NCI-H526 (cell line): ENCODE measurements around the gene OXT.
"Not testable (repeated sequence)": the region's sequence is repeated elsewhere in the genome, so short reads cannot be mapped to it uniquely, and the experiment has no call there.

ENCODE experiments used
- DNase-seq, 2 experiments: peaks; one replicate each; lab custom pipeline; 2025; lab: John Stamatoyannopoulos, UW

Gene OXT

DNA sequence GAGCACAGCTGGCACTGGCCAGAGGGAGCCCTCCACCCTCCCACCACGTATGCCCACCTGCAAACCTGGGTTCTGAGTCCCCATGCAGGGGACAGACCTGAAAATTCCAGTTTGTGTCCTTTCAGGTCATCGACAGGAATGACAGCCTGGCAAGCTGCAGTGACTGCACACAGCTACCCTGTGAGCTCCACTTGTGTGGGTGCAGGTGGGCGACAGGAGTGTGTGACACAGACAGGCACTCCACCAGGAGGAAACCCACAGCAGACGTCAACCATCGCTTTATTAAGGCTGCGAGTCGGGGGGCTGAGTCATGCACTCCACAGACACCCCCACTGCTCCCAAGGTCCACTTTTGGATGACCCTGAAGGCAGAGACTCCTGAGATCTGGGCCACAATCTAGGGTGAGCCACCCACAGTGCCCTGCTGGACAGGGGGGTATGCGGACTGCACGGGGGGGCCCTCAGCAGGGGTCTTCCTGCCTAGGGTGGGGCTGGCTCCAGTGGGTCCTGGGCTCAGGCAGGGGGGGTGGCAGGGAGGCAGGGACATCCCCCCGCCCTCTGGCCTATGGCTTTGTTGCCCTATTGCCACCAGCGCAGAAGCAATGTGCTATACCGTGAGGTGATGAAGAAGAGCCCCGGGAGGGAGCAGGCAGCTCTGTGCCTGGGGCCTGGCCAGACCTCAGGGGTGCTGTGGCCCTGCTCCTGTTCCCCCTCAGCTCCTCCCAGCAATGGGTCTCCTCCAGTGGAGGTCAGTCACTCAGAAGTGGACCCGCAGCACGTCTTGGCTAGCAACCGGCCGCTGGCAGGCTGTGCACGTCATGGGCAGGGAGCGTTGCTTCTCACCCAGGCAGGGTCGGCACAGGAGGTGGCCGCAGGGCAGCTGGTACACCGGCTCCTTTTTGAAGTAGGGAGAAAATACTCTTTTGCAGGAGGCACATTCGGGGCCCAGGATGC lies 38.2 kb downstream of the OXT start:
- DNase-seq, result no peak

DNA sequence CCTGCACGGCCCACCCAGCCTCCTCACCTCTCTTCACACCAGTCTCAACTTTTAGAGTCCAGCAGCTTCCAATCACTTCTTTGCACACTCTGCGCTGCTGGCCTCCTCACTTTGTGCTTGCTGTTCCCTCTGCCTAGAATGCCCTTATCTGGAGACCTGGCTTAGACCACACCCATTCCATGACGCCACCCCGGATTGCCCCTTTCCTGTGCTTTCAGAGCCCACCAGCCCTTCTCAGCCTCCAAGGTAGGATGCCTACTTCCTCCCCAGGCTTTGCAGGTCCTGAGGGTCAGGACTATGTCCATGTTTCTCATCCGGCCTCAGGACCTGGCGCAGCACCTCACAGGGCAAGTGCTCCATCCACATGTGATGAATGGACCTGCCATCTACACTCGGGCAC lies 40.1 kb downstream of the OXT start:
- DNase-seq, result no peak

DNA sequence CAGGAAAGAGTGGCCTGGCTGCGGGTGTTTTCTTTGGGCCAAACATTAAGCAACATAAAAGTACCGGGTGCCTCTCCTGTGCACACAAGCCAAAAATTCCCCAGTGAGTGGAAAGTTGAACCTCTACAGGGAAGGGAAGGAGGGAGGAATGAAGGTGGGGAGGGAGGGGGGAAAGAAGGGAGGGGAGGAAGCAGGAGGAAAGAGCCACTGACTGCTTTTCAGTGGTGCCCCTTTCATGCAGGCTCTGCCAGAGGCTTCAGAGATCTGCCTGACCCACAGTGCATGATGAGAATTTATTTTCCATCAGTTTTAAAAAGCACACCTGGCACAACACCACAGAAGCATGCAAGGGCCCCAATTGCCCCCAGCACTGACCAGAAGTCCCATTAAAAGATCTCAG lies 40.6 kb downstream of the OXT start:
- DNase-seq, result no peak

DNA sequence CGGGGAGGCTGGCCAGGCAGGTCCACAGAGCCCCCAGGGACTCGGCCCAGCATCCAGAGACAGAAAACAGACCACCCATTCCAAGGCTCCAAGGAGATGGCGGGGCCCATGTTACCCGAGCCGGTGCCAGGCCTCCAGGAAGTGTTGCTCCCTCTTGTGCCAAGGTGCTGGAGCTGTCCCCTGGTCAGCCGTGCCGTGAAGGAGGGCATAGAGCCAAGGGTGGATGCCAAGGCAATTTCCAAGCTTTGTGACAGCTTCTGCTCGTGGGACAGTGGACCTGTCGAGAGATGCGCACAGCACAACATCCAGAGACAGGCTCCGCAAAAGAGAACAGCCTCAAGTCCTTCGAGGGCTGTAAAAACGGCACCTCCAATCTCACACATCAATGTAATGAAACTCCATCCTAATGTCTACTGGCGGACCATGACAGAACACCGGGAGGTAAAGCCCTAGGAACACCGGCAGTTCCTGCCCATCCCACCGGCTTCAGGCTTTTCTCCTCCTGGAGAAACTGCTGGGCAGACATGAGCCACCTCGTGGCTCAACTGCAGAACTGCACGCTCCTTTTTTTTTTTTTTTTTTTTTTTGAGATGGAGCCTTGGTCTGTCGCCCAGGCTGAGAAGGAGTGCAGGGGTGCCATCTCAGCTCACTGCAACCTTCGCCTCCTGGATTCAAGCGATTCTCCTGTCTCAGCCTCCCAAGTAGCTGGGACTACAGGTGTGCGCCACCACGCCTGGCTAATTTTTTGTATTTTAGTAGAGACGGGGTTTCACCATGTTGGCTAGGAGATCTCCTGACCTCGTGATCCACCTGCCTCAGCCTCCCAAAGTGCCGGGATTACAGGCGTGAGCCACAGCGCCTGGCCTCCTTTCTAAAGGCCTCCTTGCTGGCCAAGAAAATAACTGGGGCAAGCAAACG lies 44.0 kb downstream of the OXT start:
- DNase-seq, result peak; percentile 31 to 74

DNA sequence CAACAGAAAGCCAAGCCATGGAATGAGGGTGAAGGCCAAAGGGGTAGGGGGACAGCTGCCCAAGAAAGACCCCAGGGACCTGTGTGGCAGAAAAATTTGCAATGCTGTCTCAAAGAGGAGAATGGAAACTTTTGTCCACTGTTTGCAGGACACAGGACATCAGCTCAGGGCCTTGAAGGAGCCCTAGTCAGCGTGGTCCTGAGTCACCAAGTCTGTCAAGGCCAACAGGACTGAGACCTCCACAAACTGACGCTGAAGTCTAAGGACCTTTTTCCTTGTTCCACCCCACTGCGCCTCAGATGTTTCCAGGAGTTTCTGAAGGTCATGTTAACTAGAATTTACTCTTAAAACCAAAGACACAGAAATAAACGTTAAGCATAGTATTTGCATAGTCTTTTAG lies 44.9 kb downstream of the OXT start:
- no peak for DNase-seq

- not testable (repeated sequence) for DNase-seq
Measured at GRCh38 chr20:3117839-3118379, 46.5 kb downstream of the OXT start.

- DNase-seq, result no peak
Measured at GRCh38 chr20:3119044-3119443, 47.6 kb downstream of the OXT start.

DNA sequence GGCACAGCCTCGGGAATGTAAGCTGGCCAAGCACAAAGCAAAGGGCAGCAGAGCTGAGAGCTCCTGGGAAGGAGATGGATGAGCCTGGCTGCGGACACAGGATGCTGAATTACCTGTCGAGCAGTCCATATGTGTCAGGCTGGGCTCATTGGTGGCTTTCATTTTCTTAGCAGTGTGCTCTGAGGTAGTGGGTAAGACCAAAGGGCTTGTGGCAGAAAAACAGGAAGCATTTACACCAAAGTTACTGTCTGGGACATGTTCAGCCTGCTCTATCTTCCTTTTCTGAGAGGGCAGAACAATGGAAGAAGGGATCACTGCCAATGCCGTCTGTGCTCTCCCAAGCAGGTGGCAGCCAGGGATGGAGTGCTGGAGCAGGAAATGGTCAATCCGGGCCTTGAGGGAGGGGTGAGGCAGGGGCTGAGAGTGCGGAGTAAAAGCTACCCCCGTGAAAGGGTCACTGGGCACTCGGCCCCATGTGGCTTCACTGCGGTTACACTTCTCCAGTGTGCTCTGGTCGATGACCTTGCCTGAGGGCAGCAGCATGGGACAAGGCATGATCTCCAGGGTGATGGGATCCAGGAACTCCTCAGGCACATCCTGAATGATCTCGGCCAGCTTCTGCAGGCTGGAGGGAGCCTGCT lies 50.0 kb downstream of the OXT start:
- DNase-seq, result no peak
